NCI-H2029 (cell line): ENCODE measurements around the gene DAAM1.

Experiments used
- DNase-seq: peaks from one replicate; lab custom pipeline; 2025; lab: John Stamatoyannopoulos, UW

Gene DAAM1

GRCh38 chr14:59362513-59362912 is 174.0 kb downstream of the DAAM1 start:
- DNase-seq: no peak

- no peak for DNase-seq
These were observed 175.2 kb downstream of the DAAM1 start for GRCh38 chr14:59363531-59364226.

- no peak for DNase-seq
These were observed 181.8 kb downstream of the DAAM1 start for GRCh38 chr14:59370158-59370742.

- DNase-seq: no peak
These were observed 183.3 kb downstream of the DAAM1 start for GRCh38 chr14:59371771-59372170.

- DNase-seq: no peak
These were observed 185.6 kb downstream of the DAAM1 start for GRCh38 chr14:59374048-59374447.

- DNase-seq: no peak
These were observed 188.2 kb downstream of the DAAM1 start for GRCh38 chr14:59376686-59377085.

- DNase-seq: no peak
These were observed 189.0 kb downstream of the DAAM1 start for GRCh38 chr14:59377491-59377890.

GRCh38 chr14:59377991-59378601 is 189.6 kb downstream of the DAAM1 start:
- no peak for DNase-seq

GRCh38 chr14:59389936-59390335 is 201.5 kb downstream of the DAAM1 start:
- no peak for DNase-seq

GRCh38 chr14:59391388-59391787 is 202.9 kb downstream of the DAAM1 start:
- DNase-seq: no peak

- no peak for DNase-seq
These were observed 205.8 kb downstream of the DAAM1 start for GRCh38 chr14:59394268-59394667.

- DNase-seq: no peak
These were observed 207.2 kb downstream of the DAAM1 start for GRCh38 chr14:59395672-59396071.

- no peak for DNase-seq
These were observed 210.4 kb downstream of the DAAM1 start for GRCh38 chr14:59398841-59399240.

- no peak for DNase-seq
These were observed 218.2 kb downstream of the DAAM1 start for GRCh38 chr14:59406454-59407245.

- no peak for DNase-seq
These were observed 219.0 kb downstream of the DAAM1 start for GRCh38 chr14:59407246-59408010.

- no peak for DNase-seq
These were observed 227.6 kb downstream of the DAAM1 start for GRCh38 chr14:59415836-59416602.

- DNase-seq: no peak
These were observed 228.8 kb downstream of the DAAM1 start for GRCh38 chr14:59417311-59417710.

GRCh38 chr14:59419303-59419702 is 230.8 kb downstream of the DAAM1 start:
- DNase-seq: no peak
